Body of pancreas (tissue), 4 donors: ENCODE measurements around the gene KLF7. TPM values are rescaled to one million over a fixed set of nuclear protein-coding genes. Genes with fewer than 3 reads are reported as not detected.
"Not testable (repeated sequence)": the region's sequence is repeated elsewhere in the genome, so short reads cannot be mapped to it uniquely, and the experiment has no call there.

Source experiments
- ATAC-seq: fragments of 150-250 bp; one replicate; pipeline ENCODE4 v1.9.1; 2016
- DNase-seq, 4 donors: peaks; one replicate each; pipeline ENCODE4 v3.0.0-alpha.2; 2019
- H3K27ac ChIP-seq, 4 donors: fragments of 200-600 bp; sonication (generic); 1 replicate in 3 of 4; 2 replicates in 1 of 4; pipeline versions ENCODE4 v1.5.1 to v1.6.1; 2016 to 2019; ENCODE audit warnings: mild to moderate bottlenecking in 1 of 4, mixed read lengths in 1 of 4, moderate library complexity in 1 of 4
- H3K27me3 ChIP-seq, 2 donors: fragments of 200-600 bp; sonication (generic); one replicate each; pipeline ENCODE4 v1.6.0; 2016; ENCODE audit warnings: mild to moderate bottlenecking in 1 of 2
- H3K36me3 ChIP-seq, 2 donors: fragments of 200-600 bp; sonication (generic); replicated peaks in 1 of 2; 2 replicates each; pipeline ENCODE4 v1.5.1; 2016; ENCODE audit warnings: low read depth in 2 of 2; ENCODE audit not compliant: insufficient read depth in 1 of 2
- H3K4me1 ChIP-seq: fragments of 200-600 bp; sonication (generic); one replicate; pipeline ENCODE4 v1.6.0; 2016
- H3K4me3 ChIP-seq, 2 donors: fragments of 200-600 bp; sonication (generic); 1 replicate in 1 of 2; 2 replicates in 1 of 2; pipeline ENCODE4 v1.5.1; 2016 to 2019
- H3K9me3 ChIP-seq, 3 donors: fragments of 200-600 bp; sonication (generic); 1 replicate in 2 of 3; 2 replicates in 1 of 3; pipeline ENCODE4 v1.5.1; 2016
- POLR2A ChIP-seq, 3 donors: fragments of 450-650 bp; IDR thresholded peaks; one replicate each; pipeline ENCODE4 v1.6.1; 2016; ENCODE audit warnings: antibody characterized with exemption in 3 of 3, mild to moderate bottlenecking in 2 of 3
- WGBS, 2 donors: methylation state at CpG; one replicate each; pipeline ENCODE4 v1.1.5; 2017; 5-methylcytosine and 5-hydroxymethylcytosine counted together
- intact Hi-C: fragments of 100-400 bp; cut with DNase I; formaldehyde crosslinking; loops from one replicate; pipeline ENCODE4 v1.15.1; 2023
- microRNA-seq, 2 donors: library from miRNA; unstranded; fragments of <30 nt; microRNA quantifications; one replicate each; pipeline ENCODE4, GENCODE V29; 2016; ENCODE audit warnings: borderline number of aligned reads in 2 of 2, borderline replicate concordance in 2 of 2
- small RNA-seq: library from RNA; depleted of rRNA; stranded (forward); fragments of <200 nt; gene quantifications from one replicate; pipeline ENCODE3, GENCODE V24; 2016
- total RNA-seq, 2 donors: library from RNA; depleted of rRNA; stranded (reverse); fragments of >200 nt; gene quantifications; one replicate each; pipeline ENCODE4 v1.1.0, GENCODE V29; 2016
- TF ChIP-seq, protein P1 (sequence below), 7 experiments: fragments of 450-650 bp in 4 of 7; fragments of 200-600 bp in 3 of 7; sonication (generic) in 3 of 7; IDR thresholded peaks; one replicate each; pipeline ENCODE4 v1.5.1; 2016 to 2019; ENCODE audit warnings: antibody characterized with exemption in 7 of 7

KLF7 gene
- total RNA-seq, 2 donors from 2014 or later, result 4.6 to 9.3 TPM

DNA sequence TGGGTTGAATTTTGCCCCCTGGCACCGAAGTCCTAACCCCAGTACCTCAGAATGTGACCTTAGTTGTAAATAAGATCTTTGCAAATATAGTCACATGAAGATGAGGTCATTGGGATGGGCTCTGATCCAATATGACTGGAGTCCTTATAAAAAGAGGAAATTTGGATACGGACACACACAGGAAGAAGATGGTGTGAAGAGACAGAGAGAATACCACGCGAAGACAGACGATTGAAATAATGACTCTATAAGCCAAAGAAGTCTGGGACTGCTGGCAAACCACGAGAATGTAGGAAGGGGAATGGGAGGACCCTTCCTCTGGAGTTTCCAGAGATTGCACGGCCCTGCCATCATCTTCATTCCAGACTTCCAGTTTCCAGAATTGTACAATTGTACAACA lies 127.9 kb downstream of the KLF7 start:
- Histone ChIP-seq H3K36me3 (no peaks in the 10 kb centered on the region), H3K4me1 (no peaks in the 10 kb centered on the region), H3K4me3 (no peak overlapping the region), H3K9me3 (no peaks in the 10 kb centered on the region), H3K27me3 (no peaks in the 10 kb centered on the region), H3K27ac (no peak overlapping the region)
- no peak for ATAC-seq
- DNase-seq, result peak in 1 of 4 donors; percentile 36
- TF ChIP-seq, protein P1, sequence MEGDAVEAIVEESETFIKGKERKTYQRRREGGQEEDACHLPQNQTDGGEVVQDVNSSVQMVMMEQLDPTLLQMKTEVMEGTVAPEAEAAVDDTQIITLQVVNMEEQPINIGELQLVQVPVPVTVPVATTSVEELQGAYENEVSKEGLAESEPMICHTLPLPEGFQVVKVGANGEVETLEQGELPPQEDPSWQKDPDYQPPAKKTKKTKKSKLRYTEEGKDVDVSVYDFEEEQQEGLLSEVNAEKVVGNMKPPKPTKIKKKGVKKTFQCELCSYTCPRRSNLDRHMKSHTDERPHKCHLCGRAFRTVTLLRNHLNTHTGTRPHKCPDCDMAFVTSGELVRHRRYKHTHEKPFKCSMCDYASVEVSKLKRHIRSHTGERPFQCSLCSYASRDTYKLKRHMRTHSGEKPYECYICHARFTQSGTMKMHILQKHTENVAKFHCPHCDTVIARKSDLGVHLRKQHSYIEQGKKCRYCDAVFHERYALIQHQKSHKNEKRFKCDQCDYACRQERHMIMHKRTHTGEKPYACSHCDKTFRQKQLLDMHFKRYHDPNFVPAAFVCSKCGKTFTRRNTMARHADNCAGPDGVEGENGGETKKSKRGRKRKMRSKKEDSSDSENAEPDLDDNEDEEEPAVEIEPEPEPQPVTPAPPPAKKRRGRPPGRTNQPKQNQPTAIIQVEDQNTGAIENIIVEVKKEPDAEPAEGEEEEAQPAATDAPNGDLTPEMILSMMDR (IDR thresholded peaks at IDR 0.05), result no peak
- no peak for TF ChIP-seq POLR2A (IDR thresholded peaks at IDR 0.05)
- 51 to 62% methylated on average over 7 of the region's 7 CpGs for WGBS, 2 donors
- intact Hi-C loops, result no loop called here

DNA sequence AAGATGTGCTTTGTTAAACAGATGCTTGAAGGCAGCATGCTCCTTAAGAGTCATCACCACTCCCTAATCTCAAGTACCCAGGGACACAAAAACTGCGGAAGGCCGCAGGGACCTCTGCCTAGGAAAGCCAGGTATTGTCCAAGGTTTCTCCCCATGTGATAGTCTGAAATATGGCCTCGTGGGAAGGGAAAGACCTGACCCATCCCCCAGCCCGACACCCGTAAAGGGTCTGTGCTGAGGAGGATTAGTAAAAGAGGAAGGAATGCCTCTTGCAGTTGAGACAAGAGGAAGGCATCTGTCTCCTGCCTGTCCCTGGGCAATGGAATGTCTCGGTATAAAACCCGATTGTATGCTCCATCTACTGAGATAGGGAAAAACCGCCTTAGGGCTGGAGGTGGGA lies 128.7 kb downstream of the KLF7 start:
- DNase-seq, H3K27ac ChIP-seq, H3K27me3 ChIP-seq, intact Hi-C loops, ATAC-seq, H3K4me1 ChIP-seq, H3K36me3 ChIP-seq, H3K4me3 ChIP-seq, H3K9me3 ChIP-seq: not testable (repeated sequence)
- 24 to 44% methylated on average over 3 to 6 of the region's 8 CpGs for WGBS, 2 donors

DNA sequence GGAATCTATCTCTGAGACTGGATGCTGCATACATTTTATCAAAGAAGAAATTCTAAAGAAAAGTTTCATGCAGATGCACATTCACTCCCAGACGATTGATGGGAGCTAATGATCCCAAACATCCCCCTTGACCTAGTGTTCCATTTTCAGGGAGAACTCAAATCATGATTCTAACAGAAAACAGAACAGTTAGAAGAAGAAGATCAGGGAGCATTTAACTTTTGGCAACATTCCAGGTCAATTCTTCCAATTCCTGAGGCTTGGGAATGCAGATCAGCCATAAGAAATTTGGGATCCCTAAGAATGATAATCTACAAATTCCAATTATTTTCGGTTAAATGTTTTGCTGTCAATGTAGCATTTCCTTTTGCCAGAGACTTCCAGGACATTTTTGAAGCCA lies 129.9 kb downstream of the KLF7 start:
- Histone ChIP-seq H3K27me3 (no peaks in the 10 kb centered on the region), H3K36me3 (no peaks in the 10 kb centered on the region), H3K27ac (no peak overlapping the region), H3K4me1 (no peaks in the 10 kb centered on the region), H3K9me3 (no peaks in the 10 kb centered on the region), H3K4me3 (no peak overlapping the region)
- no peak for ATAC-seq
- WGBS, 2 donors, result 40 to 62% methylated on average over 2 of the region's 2 CpGs
- intact Hi-C loops, result no loop called here
- no peak for TF ChIP-seq POLR2A (IDR thresholded peaks at IDR 0.05)
- TF ChIP-seq, protein P1 (IDR thresholded peaks at IDR 0.05), result no peak
- DNase-seq, result no peak

DNA sequence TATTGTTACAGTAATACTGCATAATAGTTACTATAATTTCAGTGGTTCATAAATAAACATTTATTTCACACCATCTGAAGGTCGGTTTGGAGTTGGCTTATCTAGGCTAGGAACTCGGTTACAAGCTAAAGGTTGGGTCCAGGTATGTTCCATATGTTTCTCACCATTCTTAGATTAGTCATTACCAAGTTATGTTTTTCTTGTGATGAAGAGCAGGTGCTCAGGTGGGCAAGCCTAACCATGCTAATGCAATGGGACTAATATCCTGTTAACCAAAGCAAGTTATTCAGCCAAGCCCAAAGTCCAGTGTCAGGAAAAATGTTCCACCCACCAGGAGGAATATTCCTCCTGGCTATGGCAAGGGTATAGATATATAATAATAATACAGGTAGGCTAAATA lies 133.3 kb downstream of the KLF7 start:
- Histone ChIP-seq H3K27me3 (no peaks in the 10 kb centered on the region), H3K27ac (no peak overlapping the region), H3K4me1 (no peaks in the 10 kb centered on the region), H3K9me3 (no peaks in the 10 kb centered on the region), H3K4me3 (no peak overlapping the region), H3K36me3 (no peaks in the 10 kb centered on the region)
- WGBS, 2 donors, result 55 to 57% methylated on average over 2 of the region's 2 CpGs
- intact Hi-C loops, result no loop called here
- no peak for DNase-seq
- no peak for TF ChIP-seq POLR2A (IDR thresholded peaks at IDR 0.05)
- TF ChIP-seq, protein P1 (IDR thresholded peaks at IDR 0.05), result no peak
- no peak for ATAC-seq

Small RNA genes lying within 50 kb of the gene (microRNA-seq; reads per million reads assigned to microRNA genes)
- gene MIR2355, result 2.8 to 4.0 reads per million in 2 donors
- gene MIR7845, result 0 to 0.93 reads per million in 2 donors

Small RNA genes lying within 50 kb of the gene (small RNA-seq; reads per million reads assigned to genes)
- gene MIR2355, result not detected
- not detected for gene MIR7845

Other genes with a start within 250 kb of the KLF7 start
- not detected for gene CPO, start 226.4 kb downstream of the KLF7 start, total RNA-seq